Skeletal muscle satellite cell (primary cell): Measurements from ENCODE around the gene KCNQ1.

Source experiments
- H3K27me3 ChIP-seq: 2 replicates; pipeline ENCODE4 v1.7.0; 2013; ENCODE audit warnings: low read length; ENCODE audit not compliant: control insufficient read depth, insufficient read depth
- H3K36me3 ChIP-seq: 2 replicates; pipeline ENCODE4 v1.7.0; 2013; ENCODE audit warnings: mild to moderate bottlenecking, control low read depth, low read length; ENCODE audit not compliant: insufficient read depth
- H3K4me1 ChIP-seq: 2 replicates; pipeline ENCODE4 v1.7.0; 2013; ENCODE audit warnings: low read length; ENCODE audit not compliant: control insufficient read depth, insufficient read depth
- H3K4me2 ChIP-seq: 2 replicates; pipeline ENCODE4 v1.7.0; 2013; ENCODE audit warnings: mild to moderate bottlenecking, low read length
- H3K4me3 ChIP-seq: 2 replicates; pipeline ENCODE4 v1.7.0; 2013; ENCODE audit warnings: low read length
- H3K9ac ChIP-seq: 2 replicates; pipeline ENCODE4 v1.7.0; 2013; ENCODE audit warnings: mild to moderate bottlenecking, low read depth, low read length, moderate library complexity
- H3K9me3 ChIP-seq: replicated peaks from 2 replicates; pipeline ENCODE4 v1.7.0; 2013; ENCODE audit warnings: mild to moderate bottlenecking, control low read depth, low read length

The KCNQ1 gene

DNA sequence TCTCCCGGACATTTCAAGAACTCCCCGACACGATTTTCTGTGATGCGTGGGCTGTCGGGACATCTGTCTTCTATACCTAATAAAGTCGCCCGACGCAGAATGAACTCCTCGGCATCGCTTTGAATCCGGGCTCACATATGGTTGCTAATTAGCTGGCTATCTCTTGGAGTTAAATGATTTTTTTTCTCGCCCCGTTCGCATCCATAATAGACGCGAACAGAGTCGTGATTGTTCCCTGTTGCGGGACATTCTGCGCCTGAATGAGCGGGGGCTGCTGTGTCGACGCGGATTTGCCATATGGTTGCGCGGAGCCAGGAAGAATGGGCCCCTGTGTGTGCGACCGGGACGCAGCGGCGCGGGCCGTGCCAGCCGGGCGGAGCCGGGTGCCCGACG is 424.3 kb downstream of the KCNQ1 start:
- Histone ChIP-seq H3K4me1 (no peaks in the 10 kb centered on the region), H3K4me2 (no peak overlapping the region), H3K4me3 (no peak overlapping the region), H3K9me3 (no peaks in the 10 kb centered on the region), H3K36me3 (no peaks in the 10 kb centered on the region), H3K27me3 (peaks cover 63% of the 10 kb centered on the region), H3K9ac (no peak overlapping the region)

DNA sequence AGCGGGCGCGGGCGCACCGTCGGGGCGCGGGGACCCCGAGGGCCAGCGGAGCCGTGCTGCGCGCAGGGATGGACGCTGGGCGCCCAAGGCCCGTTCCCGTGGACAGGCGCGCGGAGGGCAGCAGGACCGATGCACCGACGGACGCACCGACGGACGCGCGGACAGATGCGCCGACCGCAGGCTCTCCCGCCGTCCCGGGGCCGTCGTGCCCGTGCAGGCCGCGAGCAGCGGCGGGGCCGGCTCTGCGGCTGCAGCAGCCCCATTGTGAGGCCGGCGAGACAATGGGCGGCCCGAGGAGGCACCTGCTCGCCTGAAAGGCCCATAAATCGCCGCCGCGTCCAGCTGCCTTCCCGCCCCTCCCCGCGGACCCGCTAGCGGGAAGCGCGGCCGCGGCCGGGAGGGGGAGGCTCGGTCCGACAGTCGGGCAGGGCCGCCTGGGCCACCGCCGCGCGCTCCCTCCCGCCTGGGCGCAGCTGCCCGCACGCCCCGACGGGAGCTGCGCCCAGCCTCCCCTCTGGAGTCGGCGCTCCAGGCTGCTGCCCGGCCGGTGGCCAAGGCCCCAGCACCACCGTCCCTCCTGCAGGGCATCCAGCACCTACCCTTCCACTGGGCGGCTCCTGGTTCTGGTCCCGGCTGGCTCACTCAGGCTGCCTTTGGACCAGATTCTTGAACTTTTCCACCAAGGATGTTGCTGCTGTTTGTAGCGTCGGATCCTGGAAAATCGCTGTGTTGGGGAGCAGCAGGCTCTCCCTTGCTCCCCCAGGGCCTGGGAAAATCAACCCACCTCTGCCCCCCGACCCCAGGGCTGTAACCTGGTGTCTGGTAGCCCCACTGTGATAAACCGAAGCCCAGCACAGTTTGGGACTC is 425.0 kb downstream of the KCNQ1 start:
- no peak overlapping the region for H3K9ac ChIP-seq

DNA sequence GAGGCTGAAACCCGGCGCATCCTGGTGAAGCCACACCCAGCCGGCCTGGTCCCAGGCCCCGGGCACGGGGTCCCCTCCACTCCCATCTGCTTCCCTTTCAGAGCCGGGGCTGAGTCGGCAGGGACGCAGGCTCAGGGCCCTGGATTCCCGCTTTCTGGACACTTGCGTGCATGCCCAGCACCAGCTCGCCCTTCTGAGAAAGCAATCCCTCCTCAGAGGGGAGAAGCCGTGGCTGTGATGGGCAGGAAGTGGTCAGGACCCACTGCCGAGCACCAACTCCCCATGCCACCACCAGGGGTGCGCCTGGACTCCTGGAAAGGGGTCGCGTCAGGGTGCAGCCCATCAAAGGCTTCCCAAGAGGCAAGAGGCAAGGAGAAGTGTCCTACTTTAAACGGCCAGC is 425.7 kb downstream of the KCNQ1 start:
- H3K27me3 ChIP-seq = peaks cover 52% of the 10 kb centered on the region
- no peaks in the 10 kb centered on the region for H3K9me3 ChIP-seq
- H3K4me3 ChIP-seq = no peak overlapping the region

More for the DNA sequence above, 425.0 kb downstream of the KCNQ1 start:
- H3K4me2 ChIP-seq = no peak overlapping the region
- no peak overlapping the region for H3K4me3 ChIP-seq
- no peaks in the 10 kb centered on the region for H3K36me3 ChIP-seq
- H3K27me3 ChIP-seq = peaks cover 56% of the 10 kb centered on the region
- H3K9me3 ChIP-seq = no peaks in the 10 kb centered on the region
- H3K4me1 ChIP-seq = no peaks in the 10 kb centered on the region

DNA sequence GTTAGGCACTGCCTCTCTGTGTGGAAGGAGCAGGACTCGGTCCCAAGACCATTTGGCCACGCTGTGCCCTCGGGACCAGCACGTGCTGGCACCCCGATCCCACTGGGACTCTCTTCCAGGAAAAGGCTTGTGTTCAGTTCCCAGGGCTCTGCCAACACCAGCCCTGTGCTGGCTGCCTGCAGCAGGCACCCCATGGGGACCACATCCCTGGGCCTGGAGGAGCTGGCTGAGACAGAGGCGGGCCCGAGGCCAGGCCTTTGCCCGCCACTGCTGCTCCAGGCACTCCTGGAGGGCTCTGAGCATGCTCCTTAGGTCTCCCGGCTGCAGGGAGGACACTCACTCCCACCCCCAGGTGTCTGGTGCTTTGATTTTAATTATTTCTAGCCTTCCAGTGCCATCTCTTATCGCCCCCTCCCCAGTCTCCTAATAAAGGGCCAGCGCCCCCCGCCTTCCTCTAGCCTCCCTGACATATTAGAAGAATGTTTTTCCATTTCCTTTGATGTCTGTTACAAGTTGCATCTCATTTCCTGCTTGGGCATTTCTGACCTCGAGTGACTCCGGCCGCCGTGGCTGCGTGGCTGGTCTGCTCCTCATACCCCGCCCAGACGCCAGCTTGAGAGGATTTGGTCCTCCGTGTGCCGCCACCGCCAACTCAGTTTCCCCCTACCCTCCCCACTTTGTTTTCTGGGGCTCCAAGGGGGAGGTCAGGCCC is 426.3 kb downstream of the KCNQ1 start:
- no peak overlapping the region for H3K9ac ChIP-seq
- H3K4me3 ChIP-seq = no peak overlapping the region
- no peaks in the 10 kb centered on the region for H3K4me1 ChIP-seq
- H3K4me2 ChIP-seq = no peak overlapping the region
- no peaks in the 10 kb centered on the region for H3K36me3 ChIP-seq
- peaks cover 54% of the 10 kb centered on the region for H3K27me3 ChIP-seq
- no peaks in the 10 kb centered on the region for H3K9me3 ChIP-seq

More for the DNA sequence above, 425.7 kb downstream of the KCNQ1 start:
- Histone ChIP-seq H3K4me2 (no peak overlapping the region), H3K36me3 (no peaks in the 10 kb centered on the region), H3K4me1 (no peaks in the 10 kb centered on the region), H3K9ac (no peak overlapping the region)

DNA sequence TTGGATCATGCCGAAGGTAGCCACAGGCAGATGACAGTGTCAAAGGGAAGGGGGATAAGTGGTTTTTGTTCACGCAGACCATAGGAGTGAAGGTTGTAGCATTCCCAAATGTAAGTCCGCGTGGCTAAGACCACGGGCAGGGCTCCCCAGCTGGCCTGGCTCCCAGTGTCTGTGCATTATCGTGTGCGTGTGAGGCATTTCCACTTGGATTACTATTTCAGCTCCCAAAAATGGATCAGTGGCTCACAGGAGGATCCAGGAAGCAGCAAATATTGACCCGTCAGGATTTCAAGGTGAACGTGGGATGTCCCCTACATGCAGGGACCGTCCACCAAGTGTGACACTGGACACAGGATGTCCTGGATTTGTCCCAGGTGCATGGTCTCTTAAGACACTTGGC is 430.2 kb downstream of the KCNQ1 start:
- Histone ChIP-seq H3K27me3 (peaks cover 52% of the 10 kb centered on the region), H3K9ac (no peak overlapping the region)

DNA sequence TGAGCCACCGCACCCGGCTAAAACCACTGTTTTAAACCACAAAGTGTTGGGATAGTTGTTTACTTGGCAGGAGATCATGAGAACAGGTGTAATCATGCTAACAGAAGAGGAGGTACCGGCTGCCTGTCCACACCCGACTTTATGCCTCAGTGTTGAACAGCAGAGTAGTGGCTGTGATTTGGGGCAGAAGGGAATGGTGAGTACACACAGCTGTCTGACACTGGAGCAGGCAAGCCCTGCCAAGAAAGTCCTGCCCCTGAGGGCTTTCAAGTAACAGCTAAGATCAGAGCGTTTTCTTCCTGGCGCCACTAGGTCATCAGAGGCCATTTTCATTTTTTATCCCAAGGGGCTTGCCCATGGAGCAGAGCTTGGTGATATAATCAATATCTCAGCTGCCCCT is 432.7 kb downstream of the KCNQ1 start:
- H3K27me3 ChIP-seq = peaks cover 56% of the 10 kb centered on the region
- H3K4me3 ChIP-seq = no peak overlapping the region
- no peaks in the 10 kb centered on the region for H3K36me3 ChIP-seq
- no peak overlapping the region for H3K9ac ChIP-seq
- H3K4me1 ChIP-seq = no peaks in the 10 kb centered on the region
- H3K4me2 ChIP-seq = no peak overlapping the region
- H3K9me3 ChIP-seq = no peaks in the 10 kb centered on the region

More for the DNA sequence above, 430.2 kb downstream of the KCNQ1 start:
- Histone ChIP-seq H3K4me3 (no peak overlapping the region), H3K9me3 (no peaks in the 10 kb centered on the region), H3K36me3 (no peaks in the 10 kb centered on the region), H3K4me2 (no peak overlapping the region), H3K4me1 (no peaks in the 10 kb centered on the region)

DNA sequence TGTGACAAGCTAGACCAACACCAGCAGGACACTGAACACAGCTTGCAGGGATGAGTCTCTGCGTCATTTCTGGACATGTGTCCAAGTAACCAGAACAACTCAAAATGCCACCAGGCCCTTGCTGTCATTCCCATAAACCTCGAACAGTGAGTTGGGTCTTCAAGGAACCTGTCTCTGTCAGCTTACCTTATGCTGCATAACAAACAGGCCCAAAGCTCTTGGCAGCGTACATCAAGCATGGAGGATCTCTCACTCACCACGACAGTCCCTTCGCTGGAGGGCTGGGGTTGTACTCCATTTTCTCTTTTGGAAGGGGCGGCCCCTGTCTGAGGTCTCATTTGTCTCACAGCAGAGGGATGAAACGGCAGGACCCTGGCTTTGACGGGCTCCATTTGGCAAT is 434.0 kb downstream of the KCNQ1 start:
- H3K4me1 ChIP-seq = no peaks in the 10 kb centered on the region
- H3K36me3 ChIP-seq = no peaks in the 10 kb centered on the region
- no peak overlapping the region for H3K4me2 ChIP-seq
- H3K9ac ChIP-seq = no peak overlapping the region
- H3K27me3 ChIP-seq = peaks cover 68% of the 10 kb centered on the region
- H3K4me3 ChIP-seq = no peak overlapping the region
- H3K9me3 ChIP-seq = no peaks in the 10 kb centered on the region

DNA sequence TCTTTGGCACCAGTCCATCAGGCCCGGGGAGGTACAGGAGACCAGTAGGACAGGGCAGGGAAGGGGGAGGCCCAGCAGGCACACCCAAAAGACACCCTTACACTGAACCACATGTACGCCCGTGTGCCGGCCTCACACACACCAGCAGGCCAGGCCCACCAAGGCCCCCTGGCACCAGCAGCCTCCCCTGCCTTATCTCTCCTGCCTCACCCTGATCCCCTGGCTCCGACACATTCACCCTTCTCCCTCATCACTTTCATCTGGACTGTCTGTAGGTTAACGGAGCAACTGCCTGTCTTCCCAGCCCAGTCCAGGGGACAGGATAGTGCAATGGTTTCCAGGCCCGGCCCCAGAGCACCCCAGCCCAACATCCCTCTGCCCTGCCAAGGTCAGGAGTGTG is 435.8 kb downstream of the KCNQ1 start:
- H3K4me3 ChIP-seq = no peak overlapping the region
- no peaks in the 10 kb centered on the region for H3K9me3 ChIP-seq
- H3K9ac ChIP-seq = no peak overlapping the region
- H3K4me2 ChIP-seq = no peak overlapping the region
- H3K27me3 ChIP-seq = peaks cover 81% of the 10 kb centered on the region
- H3K36me3 ChIP-seq = no peaks in the 10 kb centered on the region
- peaks cover 7% of the 10 kb centered on the region for H3K4me1 ChIP-seq

DNA sequence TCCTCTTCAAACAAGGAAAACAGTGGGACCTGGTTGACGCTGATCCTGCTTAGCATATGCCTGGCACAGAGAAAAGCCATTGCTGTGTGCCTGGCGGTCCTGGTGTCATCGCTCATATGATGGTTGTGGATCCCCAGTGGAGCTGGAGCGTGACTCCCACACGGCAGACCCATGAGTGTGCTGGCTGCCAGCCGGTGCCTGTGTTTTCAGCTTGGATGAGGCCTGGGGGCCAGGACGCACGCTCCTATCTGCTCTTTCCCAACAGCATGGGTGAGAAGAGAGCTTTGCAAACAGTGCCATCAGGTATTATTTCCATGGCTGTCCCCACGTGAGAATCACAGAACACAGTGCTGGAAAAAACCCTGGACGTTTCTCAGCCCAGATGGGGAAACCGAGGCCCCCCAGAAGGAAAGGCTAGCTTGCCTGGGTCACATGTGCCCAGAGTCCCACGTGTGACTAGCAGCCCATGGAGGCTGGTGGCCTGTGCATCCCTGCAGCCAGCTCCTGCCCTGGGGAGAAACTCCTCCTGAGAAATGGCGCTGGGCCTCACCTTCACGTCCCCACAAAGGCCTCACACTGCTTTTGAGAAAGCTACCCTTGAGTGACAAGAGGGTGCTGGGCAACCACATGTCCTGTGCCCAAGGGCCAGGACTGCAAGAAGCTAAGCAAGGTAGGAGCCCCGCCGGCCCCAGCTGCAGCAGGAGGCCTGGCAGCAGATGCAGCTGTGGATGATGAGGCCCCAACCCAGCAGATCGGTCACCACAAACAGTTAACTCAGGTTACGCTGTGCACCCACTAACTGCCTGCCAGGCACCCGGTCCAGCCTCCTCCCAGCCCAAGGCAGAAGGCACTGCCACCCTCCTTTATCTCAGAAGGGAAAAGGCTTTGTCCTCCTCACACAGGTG is 436.5 kb downstream of the KCNQ1 start:
- H3K36me3 ChIP-seq = no peaks in the 10 kb centered on the region
- no peaks in the 10 kb centered on the region for H3K9me3 ChIP-seq
- H3K4me1 ChIP-seq = peaks cover 7% of the 10 kb centered on the region
- H3K4me3 ChIP-seq = no peak overlapping the region
- H3K27me3 ChIP-seq = peaks cover 80% of the 10 kb centered on the region
- H3K4me2 ChIP-seq = no peak overlapping the region
- H3K9ac ChIP-seq = no peak overlapping the region

DNA sequence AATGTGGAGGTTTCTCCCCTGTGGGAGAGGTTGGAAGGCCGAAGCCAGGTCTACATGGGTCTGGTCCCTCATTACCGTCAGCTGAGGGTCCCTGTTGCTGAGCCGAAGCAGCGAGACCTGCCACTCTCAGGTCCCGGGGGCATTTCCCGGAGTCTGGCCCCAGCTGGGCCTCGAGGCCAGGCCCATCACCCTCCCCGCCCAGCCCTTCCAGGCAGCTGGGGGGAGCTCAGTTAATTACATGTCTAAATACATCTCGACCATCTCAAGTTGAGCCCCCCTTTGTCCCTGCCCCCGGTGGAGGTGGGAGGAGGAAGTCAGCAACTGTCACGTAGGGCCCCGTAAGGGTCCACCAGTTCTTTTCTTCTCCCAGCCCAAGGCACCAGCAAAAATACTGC is 437.2 kb downstream of the KCNQ1 start:
- no peak overlapping the region for H3K4me3 ChIP-seq
- H3K9ac ChIP-seq = no peak overlapping the region
- peaks cover 79% of the 10 kb centered on the region for H3K27me3 ChIP-seq

More for the DNA sequence above, 437.2 kb downstream of the KCNQ1 start:
- H3K4me2 ChIP-seq = no peak overlapping the region
- H3K9me3 ChIP-seq = no peaks in the 10 kb centered on the region
- no peaks in the 10 kb centered on the region for H3K36me3 ChIP-seq
- peaks cover 7% of the 10 kb centered on the region for H3K4me1 ChIP-seq
